B cell (primary cell): Measurements from ENCODE around the gene RAB2B. TPM values are rescaled to one million over a fixed set of nuclear protein-coding genes. Genes with fewer than 3 reads are reported as not detected.

Experiments
- ATAC-seq: fragments of 200-7000 bp; cut with Tn5 transposase; one replicate; pipeline ENCODE4 v1.10.0; 2021; ENCODE audit warnings: low read depth, mild to moderate bottlenecking, moderate number of reproducible peaks, moderate library complexity
- CTCF ChIA-PET: fragments of 350-600 bp; sonication (Branson Sonifier 250); formaldehyde crosslinking; loops from one replicate; lab custom pipeline; 2021; ENCODE audit warnings: antibody characterized with exemption, inconsistent platforms; lab: Charles Lee
- POLR2A ChIA-PET: fragments of 350-600 bp; sonication (Branson Sonifier 250); formaldehyde crosslinking; loops from one replicate; lab custom pipeline; 2021; ENCODE audit warnings: antibody characterized with exemption; lab: Charles Lee
- DNase-seq: peaks from one replicate; pipeline ENCODE4 v3.0.0; 2013
- H2AFZ ChIP-seq: 2 replicates; pipeline ENCODE4 v1.6.1; 2012; ENCODE audit warnings: mild to moderate bottlenecking, low read depth, low read length; ENCODE audit not compliant: insufficient read depth, poor library complexity, severe bottlenecking
- H3K27ac ChIP-seq, 2 donors: 1 replicate in 1 of 2; 2 replicates in 1 of 2; pipeline ENCODE4 v1.5.1; 2012 to 2013; ENCODE audit warnings: low read length in 2 of 2, mild to moderate bottlenecking in 2 of 2, moderate library complexity in 1 of 2
- H3K27me3 ChIP-seq, 4 experiments: fragments of 200-600 bp in 1 of 4; sonication (generic) in 1 of 4; replicated peaks in 1 of 4; 1 replicate in 2 of 4; 2 replicates in 2 of 4; pipeline versions ENCODE4 v1.6.1 to v1.7.0; 2013 to 2016; ENCODE audit warnings: low read length in 3 of 4, mild to moderate bottlenecking in 2 of 4, mixed read lengths in 1 of 4, moderate library complexity in 1 of 4; ENCODE audit not compliant: insufficient read depth in 4 of 4, control insufficient read depth in 3 of 4; ENCODE audit errors: control extremely low read depth in 1 of 4
- H3K36me3 ChIP-seq, 2 experiments: replicated peaks in 1 of 2; 1 replicate in 1 of 2; 2 replicates in 1 of 2; pipeline versions ENCODE4 v1.6.1 to v1.7.1; 2013; ENCODE audit warnings: low read length in 1 of 2; ENCODE audit not compliant: insufficient read depth in 2 of 2, control insufficient read depth in 1 of 2; ENCODE audit errors: control extremely low read depth in 1 of 2, extremely low read depth in 1 of 2
- H3K4me1 ChIP-seq, 2 donors: fragments of 200-600 bp in 1 of 2; sonication (generic) in 1 of 2; 1 replicate in 1 of 2; 2 replicates in 1 of 2; pipeline versions ENCODE4 v1.5.1 to v1.6.1; 2013 to 2017; ENCODE audit warnings: low read length in 2 of 2; ENCODE audit not compliant: control insufficient read depth in 2 of 2, insufficient read depth in 2 of 2
- H3K4me2 ChIP-seq: replicated peaks from 2 replicates; pipeline ENCODE3; 2012; ENCODE audit warnings: mild to moderate bottlenecking, low read depth, low read length; ENCODE audit not compliant: poor library complexity, severe bottlenecking
- H3K4me3 ChIP-seq, 5 experiments: fragments of 200-600 bp in 1 of 5; sonication (generic) in 1 of 5; 1 replicate in 3 of 5; 2 replicates in 2 of 5; pipeline versions ENCODE4 v1.5.1 to v1.7.0; 2011 to 2016; ENCODE audit warnings: low read length in 4 of 5, mild to moderate bottlenecking in 4 of 5, low read depth in 2 of 5, control low read depth in 1 of 5, moderate library complexity in 1 of 5; ENCODE audit not compliant: insufficient read depth in 1 of 5; ENCODE audit errors: control extremely low read depth in 1 of 5, extremely low read depth in 1 of 5
- H3K79me2 ChIP-seq: fragments of 200-600 bp; sonication (generic); one replicate; pipeline ENCODE4 v1.6.0; 2016; ENCODE audit warnings: low read length; ENCODE audit not compliant: control insufficient read depth, insufficient read depth
- H3K9ac ChIP-seq: fragments of 200-600 bp; sonication (generic); 2 replicates; pipeline ENCODE4 v1.6.1; 2017; ENCODE audit warnings: mild to moderate bottlenecking, low read length, moderate library complexity
- H3K9me3 ChIP-seq, 3 donors: one replicate each; pipeline versions ENCODE4 v1.6.1 to v1.7.1; 2013; ENCODE audit warnings: low read length in 2 of 3; ENCODE audit not compliant: control insufficient read depth in 2 of 3, insufficient read depth in 1 of 3; ENCODE audit errors: control extremely low read depth in 1 of 3
- H4K20me1 ChIP-seq: 2 replicates; pipeline ENCODE4 v1.6.0; 2012; ENCODE audit warnings: mild to moderate bottlenecking, low read length; ENCODE audit not compliant: insufficient read depth, control insufficient read depth, poor library complexity, severe bottlenecking
- H3K27ac Mint-ChIP-seq: one replicate; pipeline ENCODE4 v1.8.0; 2021; ENCODE audit warnings: mixed read lengths
- H3K27me3 Mint-ChIP-seq: one replicate; pipeline ENCODE4 v1.8.0; 2021; ENCODE audit warnings: mixed read lengths
- H3K4me1 Mint-ChIP-seq: one replicate; pipeline ENCODE4 v1.8.0; 2021; ENCODE audit warnings: mixed read lengths
- H3K4me3 Mint-ChIP-seq: one replicate; pipeline ENCODE4 v1.8.0; 2021; ENCODE audit warnings: mixed read lengths
- H3K9me3 Mint-ChIP-seq: one replicate; pipeline ENCODE4 v1.8.0; 2022; ENCODE audit warnings: mixed read lengths; ENCODE audit not compliant: insufficient read depth
- CTCF ChIP-seq: fragments of 200-600 bp; IDR thresholded peaks from one replicate; pipeline ENCODE4 v1.8.0; 2022; ENCODE audit warnings: antibody characterized with exemption, mild to moderate bottlenecking
- EZH2 ChIP-seq: IDR thresholded peaks from 2 replicates; pipeline ENCODE4 v1.6.1; 2012; ENCODE audit warnings: borderline replicate concordance, low read depth, mild to moderate bottlenecking, moderate library complexity, low read length; ENCODE audit not compliant: insufficient read depth, poor library complexity, severe bottlenecking
- WGBS: methylation state at CpG from one replicate; pipeline ENCODE4 v1.1.5; 2013; ENCODE audit warnings: missing lambda C conversion rate; ENCODE audit not compliant: insufficient coverage; 5-methylcytosine and 5-hydroxymethylcytosine counted together
- intact Hi-C: fragments of 100-400 bp; cut with micrococcal nuclease; formaldehyde crosslinking; loops from one replicate; pipeline ENCODE4 v1.10.0; 2022
- polyA plus RNA-seq: library from polyadenylated mRNA; depleted of rRNA; stranded (reverse); fragments of >200 nt; gene quantifications from 2 replicates; pipeline ENCODE4 v1.2.3, GENCODE V29; 2012
- total RNA-seq, 2 donors: library from RNA; stranded (reverse); fragments of 120-200 nt in 1 of 2; gene quantifications; 1 replicate in 1 of 2; 2 replicates in 1 of 2; pipeline versions ENCODE4 v1.2.3 to v1.2.4, GENCODE V29; 2013 to 2022

Gene RAB2B
- total and polyA plus RNA-seq, 2 donors (not counting 1 experiment from before 2014, with no cell fraction given), result 13.3 to 46.5 TPM

DNA sequence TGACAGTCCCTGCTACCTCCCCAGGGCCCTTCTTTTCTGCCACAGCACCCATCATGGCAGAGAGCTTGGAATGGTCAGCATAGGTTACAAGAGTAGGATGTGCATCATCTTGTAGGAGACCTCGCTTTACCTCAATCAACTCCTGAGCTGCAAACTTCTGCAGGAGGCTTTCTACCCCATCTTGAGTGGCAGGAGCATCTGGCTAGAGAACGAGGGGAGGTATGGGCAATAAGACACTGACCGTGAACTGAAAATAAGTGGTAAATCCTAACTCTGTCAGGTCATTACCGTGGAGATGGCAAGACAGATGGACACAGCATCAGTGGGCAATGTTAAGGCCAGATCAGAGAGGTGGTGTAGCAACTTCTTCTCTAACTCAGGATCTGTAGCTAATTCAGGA lies 26.6 kb upstream of the RAB2B start:
- H3K27me3 Mint-ChIP-seq, result no peaks in the 10 kb centered on the region
- H3K9me3 Mint-ChIP-seq, result no peaks in the 10 kb centered on the region
- TF ChIP-seq EZH2, result no peak
- no peak for TF ChIP-seq CTCF
- H3K27ac Mint-ChIP-seq, result no peak overlapping the region
- Histone ChIP-seq H4K20me1 (peaks cover 10% of the 10 kb centered on the region), H3K4me3 (no peak overlapping the region), H3K27ac (no peak overlapping the region), H2AFZ (no peak overlapping the region), H3K4me2 (no peak overlapping the region), H3K4me1 (peaks cover 4 to 9% of the 10 kb centered on the region in 2 donors), H3K9me3 (no peaks in the 10 kb centered on the region), H3K9ac (no peak overlapping the region), H3K36me3 (peaks cover 17 to 65% of the 10 kb centered on the region in 2 experiments), H3K27me3 (no peaks in the 10 kb centered on the region), H3K79me2 (peaks cover 48% of the 10 kb centered on the region)
- intact Hi-C loops, result no loop called here
- ATAC-seq, result no peak
- H3K4me1 Mint-ChIP-seq, result peaks cover 20% of the 10 kb centered on the region
- CTCF ChIA-PET, result no interaction called here
- WGBS, result 98% methylated on average over 3 of the region's 4 CpGs
- DNase-seq, result no peak
- H3K4me3 Mint-ChIP-seq, result no peak overlapping the region
- POLR2A ChIA-PET, result interaction anchor here (1.0 kb wide), 1 partner anchor 23 kb away, joined by 3 read pairs; no protein-coding TSS in a partner anchor

GRCh38 chr14:21501568-21501967 lies 24.8 kb upstream of the RAB2B start:
- H3K9me3 Mint-ChIP-seq, result no peaks in the 10 kb centered on the region
- no peaks in the 10 kb centered on the region for H3K27me3 ChIP-seq
- no peak for DNase-seq
- no peak overlapping the region for H2AFZ ChIP-seq
- peaks cover 20 to 69% of the 10 kb centered on the region in 2 experiments for H3K36me3 ChIP-seq
- intact Hi-C loops, result no loop called here
- H3K4me1 Mint-ChIP-seq, result peaks cover 10% of the 10 kb centered on the region
- 98% methylated on average over 5 of the region's 5 CpGs for WGBS
- CTCF ChIA-PET, result interaction anchor here (0.6 to 0.8 kb wide), 2 partner anchors 56 to 86 kb away, joined by 3 read pairs; no protein-coding TSS in a partner anchor
- no peak for ATAC-seq
- H3K9ac ChIP-seq, result no peak overlapping the region
- H3K27ac Mint-ChIP-seq, result no peak overlapping the region
- TF ChIP-seq CTCF (no peak), EZH2 (no peak)
- no peak overlapping the region for H3K27ac ChIP-seq
- no peaks in the 10 kb centered on the region for H3K9me3 ChIP-seq
- no peak overlapping the region for H3K4me3 Mint-ChIP-seq
- POLR2A ChIA-PET, result no interaction called here
- peaks cover 31% of the 10 kb centered on the region for H3K79me2 ChIP-seq
- H3K27me3 Mint-ChIP-seq, result no peaks in the 10 kb centered on the region
- peaks cover 4 to 9% of the 10 kb centered on the region in 2 donors for H3K4me1 ChIP-seq
- H3K4me2 ChIP-seq, result no peak overlapping the region
- no peak overlapping the region for H3K4me3 ChIP-seq
- peaks cover 10% of the 10 kb centered on the region for H4K20me1 ChIP-seq
